ENCODE measurements around the gene CACNA1S. TPM values are rescaled to one million over a fixed set of nuclear protein-coding genes. Genes with fewer than 3 reads are reported as not detected.
A peak's percentile ranks its signal among the peaks of the same experiment; 100 is the strongest.

The CACNA1S gene
- total and polyA plus RNA-seq, 2 of the 13 experiments (the other 11 are each of a cell fraction or from before 2014, with no cell fraction given), result not detected

- no peak for TF ChIP-seq ZNF24 (IDR thresholded peaks at IDR 0.05)
- TF ChIP-seq ZNF576 (CRISPR knock-in tag; IDR thresholded peaks at IDR 0.05), result no peak
- TF ChIP-seq ZBTB44 (CRISPR knock-in tag; IDR thresholded peaks at IDR 0.05), result no peak
- TF ChIP-seq PLRG1 (conservative IDR thresholded peaks at IDR 0.05), result no peak
- 0 out of 2 replicates have a peak, but pooled peaks have one; percentile 37 for TF ChIP-seq ZNF280D (CRISPR knock-in tag; IDR thresholded peaks at IDR 0.05)
- TF ChIP-seq NR2C2 (CRISPR knock-in tag; IDR thresholded peaks at IDR 0.05; ENCODE audit: borderline replicate concordance), result no peak
- no peak for TF ChIP-seq ZNF318 (CRISPR knock-in tag; IDR thresholded peaks at IDR 0.05)
- no peak for TF ChIP-seq ZNF18 (CRISPR knock-in tag; IDR thresholded peaks at IDR 0.05; ENCODE audit: insufficient replicate concordance)
- TF ChIP-seq MNT (IDR thresholded peaks at IDR 0.05), result no peak
- no peak for TF ChIP-seq ZNF629 (CRISPR knock-in tag; conservative IDR thresholded peaks at IDR 0.05)
- TF ChIP-seq NFYC (CRISPR knock-in tag; IDR thresholded peaks at IDR 0.05), result peak; percentile 84
Measured at GRCh38 chr1:201154389-201155165, 42.4 kb upstream of the CACNA1S start, which contains the start of gene TMEM9 (continued).
